ENCODE measurements around the gene NAPA.

NAPA gene

DNA sequence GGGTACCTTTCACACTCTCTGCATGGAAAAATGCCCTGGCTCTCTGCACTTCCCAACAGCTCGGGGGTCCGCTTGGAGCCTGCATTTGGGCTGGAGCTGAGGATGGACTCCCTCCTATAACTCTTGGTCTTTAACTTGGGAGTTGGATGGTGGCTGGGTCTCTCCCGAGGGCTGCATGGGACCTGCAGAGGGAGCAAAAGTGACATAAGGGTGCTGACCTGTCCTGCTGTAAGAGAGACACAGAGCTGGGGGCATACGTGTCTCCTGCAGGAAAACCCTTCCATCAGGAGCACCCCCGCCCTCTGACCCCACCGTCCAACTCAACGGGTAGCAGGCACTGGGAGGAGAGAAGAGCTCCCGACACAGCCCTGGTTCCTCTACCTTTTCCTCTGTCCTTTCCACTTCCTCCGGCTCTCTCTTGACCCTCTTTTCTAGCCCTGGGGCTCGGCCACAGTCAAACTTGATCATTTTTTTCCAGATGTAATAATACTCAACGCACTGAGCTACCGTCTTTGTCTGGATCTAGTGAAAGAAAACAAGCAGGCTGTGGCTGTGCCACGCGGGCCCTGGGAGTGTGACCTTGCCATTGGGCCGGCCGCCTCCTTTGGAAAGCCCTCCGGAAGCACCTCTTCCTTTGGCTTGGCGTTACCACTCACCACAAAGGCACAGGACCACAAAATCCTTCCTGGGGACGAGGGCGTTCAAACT, 6.8 kb upstream of the NAPA start:
- no peak for DNase-seq

DNA sequence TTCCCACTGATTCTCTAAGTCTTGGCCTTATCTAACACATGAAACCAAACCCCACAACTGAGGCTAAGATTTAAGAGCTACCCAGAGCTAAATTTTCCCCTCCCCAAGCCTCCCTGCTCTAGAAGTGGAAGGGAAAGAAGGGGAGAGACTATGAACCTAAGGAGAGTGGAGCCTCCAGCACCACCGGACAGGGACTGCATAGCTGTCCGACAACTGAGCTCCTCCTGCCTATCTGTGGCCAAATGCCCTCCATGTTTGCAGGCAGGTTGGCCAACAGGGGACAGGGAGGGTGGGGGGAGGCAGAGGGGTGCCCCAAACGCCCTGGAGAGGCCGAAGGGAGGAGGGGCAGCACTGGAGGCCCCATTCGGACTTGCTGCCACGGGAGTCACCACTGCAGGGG, 6.0 kb upstream of the NAPA start:
- DNase-seq: no peak

DNA sequence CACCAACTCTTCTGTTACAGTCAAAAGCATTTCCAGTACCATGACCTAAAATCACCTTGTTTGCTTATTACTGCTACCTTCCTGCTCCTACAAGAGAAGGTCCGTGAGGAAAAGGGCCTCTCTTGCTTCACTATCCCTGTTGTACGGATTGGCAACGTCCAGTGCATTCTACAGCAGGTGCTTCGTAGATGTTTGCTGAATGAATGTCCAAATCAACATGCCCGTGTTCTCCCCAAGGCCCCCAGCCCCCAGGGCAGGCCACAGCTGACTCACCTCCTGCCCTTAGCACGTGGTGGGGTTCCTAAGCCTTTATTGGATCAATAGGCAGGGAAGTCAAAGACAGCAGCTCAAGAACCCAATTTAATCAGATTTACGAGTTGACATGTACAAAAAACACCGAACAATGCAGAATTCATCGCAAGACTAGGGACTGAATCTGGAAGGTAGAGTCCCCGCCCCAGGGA, 5.5 kb upstream of the NAPA start:
- no peak for DNase-seq

DNA sequence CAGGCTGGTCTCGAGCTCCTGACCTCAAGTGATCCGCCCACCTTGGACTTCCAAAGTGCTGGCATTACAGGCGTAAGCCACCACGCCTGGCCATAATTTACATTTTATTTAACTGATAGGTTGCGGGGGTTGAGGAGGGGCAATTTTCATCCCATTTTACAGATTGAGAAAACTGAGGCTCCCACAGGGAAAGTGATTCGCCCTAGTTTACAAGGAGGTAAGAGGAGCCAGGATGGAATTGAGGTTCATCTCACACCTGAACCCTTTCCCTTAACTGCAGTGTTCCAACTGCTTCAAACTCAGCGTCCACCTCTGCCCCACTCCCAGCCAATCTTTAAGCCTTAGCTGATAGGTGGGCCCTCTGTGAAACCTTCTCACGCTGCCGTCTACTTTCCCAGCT, 4.0 kb upstream of the NAPA start:
- no peak for DNase-seq

DNA sequence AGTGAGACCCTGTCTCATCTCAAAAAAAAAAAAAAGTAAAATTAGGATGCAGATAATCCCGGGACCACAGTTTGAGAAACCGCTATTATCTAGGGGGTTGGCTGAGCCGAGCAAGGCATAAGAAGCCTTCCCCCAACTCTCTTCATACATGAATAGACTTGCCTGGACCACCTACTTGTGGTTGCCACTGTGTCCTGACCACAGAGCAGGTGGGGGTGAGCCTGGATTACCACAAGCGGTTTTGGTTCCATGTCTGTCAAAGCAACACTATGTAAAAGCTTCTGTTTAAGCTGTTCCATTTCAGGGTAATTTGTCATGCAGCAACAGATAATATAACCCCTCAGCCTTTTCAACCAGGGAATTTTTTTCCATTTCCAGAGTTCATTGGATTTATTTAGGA, 3.3 kb upstream of the NAPA start:
- no peak for DNase-seq

DNA sequence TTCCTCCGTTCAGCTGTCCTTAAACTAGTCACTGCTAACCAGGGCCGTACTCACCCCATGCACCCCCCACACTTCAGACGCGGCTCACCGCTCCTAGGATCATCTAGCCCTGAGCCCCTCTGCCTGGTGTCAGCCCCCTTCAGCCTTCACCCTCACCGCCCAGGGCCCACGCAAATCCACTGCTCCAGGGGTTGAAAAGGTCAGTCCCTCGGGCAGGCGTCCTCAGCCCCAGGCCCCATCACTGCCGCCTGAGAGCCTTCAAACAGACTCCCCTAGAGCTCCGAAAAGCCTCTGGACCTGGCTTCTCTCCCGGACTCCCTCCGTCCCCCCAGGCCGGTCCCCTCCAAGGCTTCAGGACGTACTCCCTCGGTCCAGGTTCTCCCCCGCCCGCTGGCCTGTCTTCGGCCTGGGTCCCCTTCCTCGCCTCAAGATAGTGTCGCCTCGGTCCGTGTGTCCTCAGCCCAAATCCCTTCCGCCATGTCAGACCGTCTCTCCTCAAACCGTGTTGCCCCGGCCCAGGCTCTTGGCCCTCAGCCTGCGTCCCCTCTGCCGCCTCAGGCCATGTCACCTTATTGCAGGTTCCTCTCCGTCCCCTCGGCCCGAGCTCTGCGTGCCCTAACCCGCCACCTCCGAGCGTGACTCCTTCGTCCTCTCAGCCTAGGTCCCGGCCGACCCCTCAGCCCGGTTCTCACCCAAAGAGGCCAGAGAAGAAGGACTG, 553 bp downstream of the NAPA start:
- DNase-seq: no peak

DNA sequence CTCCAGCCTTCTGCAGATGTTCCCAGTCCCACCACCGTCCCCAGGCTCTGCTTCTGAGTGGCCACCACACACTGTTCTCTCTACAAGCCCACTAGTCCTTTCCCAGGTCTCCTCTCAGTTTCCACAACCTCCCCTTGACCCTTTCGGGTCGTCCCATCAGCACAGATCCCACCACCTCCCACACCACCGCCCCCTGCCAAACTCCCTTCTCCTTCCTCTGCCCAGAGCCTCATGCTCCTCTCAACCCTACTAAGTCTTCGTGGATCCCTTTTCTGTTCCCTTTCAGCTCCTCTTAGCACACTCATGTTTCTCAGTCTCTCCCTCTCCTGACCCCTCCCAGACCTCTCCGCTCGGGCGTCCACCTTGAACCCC, 1.9 kb downstream of the NAPA start:
- no peak for DNase-seq

DNA sequence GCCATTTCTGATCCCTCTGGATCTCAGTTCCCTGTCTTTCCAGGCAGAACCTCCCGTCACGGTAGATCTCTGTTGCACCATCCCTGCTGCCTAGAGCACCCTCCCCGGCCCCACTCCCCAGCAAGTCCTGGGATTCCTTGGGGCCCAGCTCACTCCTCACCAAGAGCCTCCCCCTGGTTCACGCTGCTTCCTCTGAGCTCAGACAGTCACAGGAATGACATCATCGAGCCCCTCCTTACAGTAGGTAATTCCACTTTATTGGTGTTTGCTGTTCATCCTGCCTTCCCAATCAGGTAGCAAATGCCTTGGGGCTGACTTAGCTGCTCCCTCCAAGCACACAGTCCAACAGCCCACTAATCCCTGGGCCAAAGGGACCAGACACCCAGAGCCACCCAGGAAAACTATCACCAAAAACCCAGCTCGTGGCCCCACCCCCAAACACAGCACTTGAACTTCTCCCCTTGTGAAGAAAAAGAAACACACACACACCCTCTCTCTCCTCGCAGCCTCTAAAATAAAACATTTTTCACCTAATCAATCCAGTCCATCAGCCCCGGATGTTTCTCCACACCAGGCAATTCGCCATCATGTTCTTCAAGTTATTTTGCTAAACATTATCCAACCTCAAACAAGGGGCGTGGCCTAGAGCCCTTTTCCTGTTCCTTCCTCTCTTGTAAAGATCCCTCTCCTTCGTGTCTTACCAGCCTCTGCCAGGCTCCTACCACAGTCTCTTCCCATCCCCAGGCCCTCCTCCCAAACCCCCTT, 2.5 kb downstream of the NAPA start:
- no peak for DNase-seq

DNA sequence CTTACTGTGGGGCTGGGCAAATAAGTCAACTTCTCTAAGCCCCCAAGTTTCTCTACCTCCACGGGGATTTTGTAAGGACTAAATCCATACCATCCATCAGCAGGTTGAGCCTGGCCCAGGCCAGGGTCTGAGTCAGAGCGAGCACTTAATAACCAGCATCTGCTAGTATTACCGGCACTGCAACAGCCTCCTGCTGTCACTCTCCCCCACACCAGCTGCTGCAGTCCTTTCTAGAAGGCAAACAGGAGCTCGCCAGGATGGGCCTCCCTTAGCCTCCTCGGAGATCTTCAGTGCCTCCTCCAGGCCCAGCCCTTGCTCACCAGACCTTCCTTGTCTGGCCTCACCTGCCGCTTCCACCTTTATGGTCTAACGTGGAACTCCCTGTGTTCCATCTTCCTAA, 3.2 kb downstream of the NAPA start:
- no peak for DNase-seq

DNA sequence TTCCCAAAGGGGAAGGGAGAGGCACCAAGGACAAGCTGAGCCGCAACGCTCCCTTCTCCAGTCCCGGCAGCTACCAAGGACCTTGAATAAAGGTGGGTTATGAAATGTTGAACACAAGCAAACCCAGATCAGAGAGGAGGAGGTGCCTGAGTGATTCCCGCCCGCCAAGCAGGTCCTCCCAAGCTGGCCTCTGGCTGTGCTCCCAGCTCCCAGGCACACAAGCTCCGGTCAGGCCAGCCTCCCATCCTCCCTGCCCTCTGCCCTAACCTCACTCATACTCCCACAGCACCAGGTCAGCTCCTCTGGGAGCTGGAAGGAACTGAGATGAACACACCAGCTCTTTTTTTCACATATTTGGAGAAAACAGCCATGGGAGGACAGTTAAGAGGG, 3.7 kb downstream of the NAPA start:
- no peak for DNase-seq

DNA sequence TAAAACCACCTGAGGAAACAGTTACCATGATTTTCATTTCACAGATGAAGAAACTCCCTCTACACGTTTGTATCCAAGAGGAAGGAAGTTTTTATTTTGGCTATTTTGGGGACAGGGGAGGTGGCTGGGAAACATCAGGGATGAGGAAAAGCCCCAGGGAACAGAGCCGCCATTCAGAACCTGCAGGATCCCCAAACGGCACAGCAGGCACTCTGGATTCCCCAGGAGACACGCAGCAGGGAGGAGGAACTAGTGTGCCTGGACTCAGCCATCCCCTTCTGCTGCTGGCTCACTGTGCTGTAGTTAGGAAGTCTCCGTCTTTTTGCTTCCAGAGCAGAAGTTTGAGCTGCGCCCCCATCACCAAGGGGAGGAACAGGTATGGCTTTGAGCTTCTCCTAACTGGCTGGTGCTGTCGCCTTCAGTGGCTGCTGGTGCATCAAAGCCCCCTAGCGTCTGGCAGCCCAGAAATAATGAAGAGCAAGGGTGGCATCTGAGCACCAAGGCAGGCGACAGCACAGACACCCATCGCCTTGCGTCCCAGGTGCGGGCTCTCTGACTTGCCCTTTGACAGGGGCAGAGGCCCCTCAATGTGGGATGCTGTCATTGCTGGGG, 4.2 kb downstream of the NAPA start:
- DNase-seq: no peak

DNA sequence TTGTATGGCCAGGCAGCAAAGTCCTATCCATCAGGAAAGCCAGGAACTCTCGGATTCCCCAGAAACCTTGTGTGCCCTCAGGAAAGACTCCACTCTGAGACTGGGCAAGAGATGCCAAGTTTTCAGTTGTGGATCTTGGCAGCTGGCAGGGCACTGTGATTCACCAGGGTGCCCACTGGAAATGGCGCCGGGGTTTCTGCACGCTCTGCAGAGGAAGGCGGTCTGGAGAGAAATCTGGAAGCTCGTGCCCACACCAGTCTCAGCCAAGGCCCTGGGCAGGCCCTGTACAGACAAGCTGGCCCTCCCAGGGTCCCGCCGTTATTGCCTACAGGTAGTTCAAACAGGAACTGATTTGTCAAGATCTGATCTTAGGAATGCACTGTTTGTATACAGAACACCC, 4.9 kb downstream of the NAPA start:
- DNase-seq: no peak

DNA sequence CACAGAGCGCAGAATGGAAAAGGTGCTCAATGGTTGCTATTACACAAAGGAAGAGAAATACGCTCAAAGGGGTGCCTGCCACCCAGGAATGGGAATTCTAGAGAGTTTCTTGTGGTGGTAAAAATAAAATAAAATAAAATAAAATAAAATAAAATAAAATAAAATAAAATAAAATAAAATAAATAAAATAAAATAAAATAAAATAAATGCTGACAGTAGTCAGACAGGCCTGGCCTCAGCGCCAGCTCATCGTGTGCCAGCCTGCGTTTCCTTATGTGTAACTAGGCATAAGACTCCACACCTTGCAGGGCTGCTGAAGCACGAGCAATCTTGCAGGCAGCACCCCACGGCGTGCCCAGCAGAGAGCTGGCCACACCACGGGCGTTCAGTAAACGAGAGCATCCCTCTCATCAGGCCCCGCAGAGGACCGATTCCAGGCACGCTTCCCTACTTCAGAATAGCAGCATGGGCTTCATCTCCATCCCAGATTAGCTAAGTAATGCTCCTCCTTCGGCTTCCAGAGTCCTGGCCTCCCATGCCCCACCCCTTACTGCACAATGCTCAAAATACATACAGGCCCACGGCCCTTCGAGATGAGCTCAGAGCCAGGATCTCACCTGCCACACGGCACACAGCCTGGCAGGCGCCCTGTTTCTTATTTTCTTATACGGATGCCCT, 5.6 kb downstream of the NAPA start:
- no peak for DNase-seq

DNA sequence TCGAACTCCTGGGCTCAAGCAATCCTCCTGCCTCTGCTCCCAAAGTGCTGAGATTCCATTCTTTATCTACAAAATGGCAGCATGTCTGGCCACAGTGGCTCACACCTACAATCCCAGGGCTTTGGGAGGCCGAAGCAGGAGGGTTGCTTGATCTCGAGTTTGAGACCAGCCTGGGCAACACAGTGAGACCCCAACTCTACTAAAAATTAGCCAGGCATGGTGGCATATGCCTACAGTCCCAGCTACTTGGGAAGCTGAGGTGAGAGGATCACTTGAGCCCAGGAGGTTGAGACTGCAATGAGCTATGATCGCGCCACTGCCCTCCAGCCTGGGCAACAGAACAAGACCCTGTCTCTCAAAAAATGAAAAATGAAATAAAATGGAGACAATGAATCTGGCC, 6.1 kb downstream of the NAPA start:
- DNase-seq: no peak

DNA sequence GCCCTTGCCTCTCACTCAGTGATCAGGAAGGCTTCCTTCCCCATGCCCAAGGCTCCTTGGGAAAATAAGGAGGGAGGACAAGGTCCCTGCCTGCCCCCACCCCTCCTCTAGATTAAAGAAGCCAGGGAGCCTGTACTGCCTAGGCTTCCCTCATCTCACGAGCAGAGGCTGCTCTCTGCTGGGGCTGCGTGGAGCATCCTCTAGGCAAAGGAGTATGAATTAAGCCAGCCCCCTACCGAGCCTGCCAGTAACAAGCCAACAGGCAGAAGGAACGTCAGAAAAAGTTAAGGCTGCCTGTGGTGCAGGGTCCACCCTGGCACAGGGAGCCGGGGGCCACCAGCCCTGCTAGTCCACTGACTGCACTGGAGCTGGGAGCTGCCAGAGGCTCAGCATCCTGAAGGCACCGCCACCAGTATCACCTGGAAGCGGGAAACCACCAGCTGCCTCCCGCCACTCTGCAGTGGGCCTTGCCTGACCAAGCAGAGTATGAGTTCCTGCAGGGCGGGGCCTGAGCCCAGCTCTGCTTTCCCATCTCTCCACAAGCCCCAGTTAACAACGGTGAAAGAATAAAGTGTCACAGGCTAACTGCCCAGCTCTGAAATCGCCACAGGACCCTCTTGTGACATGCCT, 6.8 kb downstream of the NAPA start:
- no peak for DNase-seq

DNA sequence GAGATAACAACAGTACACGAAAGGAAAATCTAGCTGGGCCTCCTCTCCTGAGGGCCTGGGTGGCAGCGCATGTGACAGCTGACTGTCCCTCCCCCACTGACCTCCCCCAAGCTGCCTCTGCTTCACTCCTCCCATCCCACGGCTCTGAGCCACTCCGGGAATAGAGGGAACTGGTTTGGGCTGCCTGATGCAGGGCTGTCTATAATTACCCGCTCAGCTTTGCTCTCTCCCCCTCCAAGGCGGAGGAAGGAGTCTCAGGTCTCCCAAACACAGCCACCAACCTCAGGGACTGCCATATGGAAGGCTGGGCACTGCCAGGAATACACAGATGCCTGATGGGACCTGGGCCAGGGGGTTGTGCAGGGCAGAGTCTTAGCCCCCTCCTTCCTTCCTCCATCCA, 7.9 kb downstream of the NAPA start:
- no peak for DNase-seq

DNA sequence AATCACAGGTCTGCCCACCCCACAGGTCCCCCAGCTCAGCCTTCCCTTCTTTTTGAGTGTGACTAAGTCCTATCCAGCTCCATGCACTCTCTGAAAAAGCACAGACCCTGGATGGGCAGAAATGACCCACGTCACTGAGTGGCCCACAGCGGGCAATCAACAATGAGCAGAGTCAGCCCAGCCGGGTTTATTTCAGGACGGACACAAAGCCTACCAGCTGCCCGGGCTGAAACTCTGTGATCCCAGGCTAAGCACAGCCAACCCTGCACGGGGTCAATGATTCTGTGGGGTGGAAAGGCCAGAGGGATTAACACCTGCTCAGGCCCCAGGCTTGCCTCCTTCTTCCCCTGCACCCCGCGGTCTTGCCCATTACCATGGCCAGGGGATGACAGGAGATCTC, 8.4 kb downstream of the NAPA start:
- DNase-seq: no peak

DNA sequence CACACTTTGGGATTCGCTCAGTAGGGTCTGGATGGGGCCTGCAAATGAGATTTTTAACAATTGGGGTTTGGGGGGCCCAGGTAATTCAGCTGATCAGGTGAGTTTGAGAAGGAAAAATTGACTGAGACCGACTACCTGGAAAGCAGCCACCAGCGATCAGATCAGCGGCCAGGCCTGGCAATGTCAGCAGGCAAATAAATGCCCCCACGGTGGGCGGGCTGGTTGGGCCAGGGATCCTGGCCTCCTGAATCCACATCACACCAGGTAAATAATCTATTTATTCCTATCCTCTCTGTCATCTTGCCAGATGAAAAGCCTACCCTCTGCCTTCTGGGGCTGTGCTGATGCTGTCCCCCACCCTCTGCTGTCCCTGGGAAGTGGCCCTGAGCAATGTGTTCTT, 9.4 kb downstream of the NAPA start:
- no peak for DNase-seq

DNA sequence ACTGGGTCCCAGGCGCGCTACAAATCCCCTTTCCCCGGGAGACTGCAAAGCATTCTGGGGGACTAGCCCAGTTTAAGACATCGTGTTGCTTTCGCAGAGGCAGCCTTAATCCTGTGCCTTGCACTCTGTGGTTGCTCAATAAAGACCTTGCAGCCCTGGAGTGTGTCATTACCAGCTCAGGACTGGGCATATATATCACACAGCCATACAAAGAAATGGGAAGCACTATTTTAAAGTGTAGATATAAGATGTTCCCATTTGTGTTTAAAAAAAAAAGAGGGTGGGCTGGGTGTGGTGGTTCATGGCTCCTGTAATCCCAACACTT, 11.1 kb downstream of the NAPA start:
- no peak for DNase-seq

DNA sequence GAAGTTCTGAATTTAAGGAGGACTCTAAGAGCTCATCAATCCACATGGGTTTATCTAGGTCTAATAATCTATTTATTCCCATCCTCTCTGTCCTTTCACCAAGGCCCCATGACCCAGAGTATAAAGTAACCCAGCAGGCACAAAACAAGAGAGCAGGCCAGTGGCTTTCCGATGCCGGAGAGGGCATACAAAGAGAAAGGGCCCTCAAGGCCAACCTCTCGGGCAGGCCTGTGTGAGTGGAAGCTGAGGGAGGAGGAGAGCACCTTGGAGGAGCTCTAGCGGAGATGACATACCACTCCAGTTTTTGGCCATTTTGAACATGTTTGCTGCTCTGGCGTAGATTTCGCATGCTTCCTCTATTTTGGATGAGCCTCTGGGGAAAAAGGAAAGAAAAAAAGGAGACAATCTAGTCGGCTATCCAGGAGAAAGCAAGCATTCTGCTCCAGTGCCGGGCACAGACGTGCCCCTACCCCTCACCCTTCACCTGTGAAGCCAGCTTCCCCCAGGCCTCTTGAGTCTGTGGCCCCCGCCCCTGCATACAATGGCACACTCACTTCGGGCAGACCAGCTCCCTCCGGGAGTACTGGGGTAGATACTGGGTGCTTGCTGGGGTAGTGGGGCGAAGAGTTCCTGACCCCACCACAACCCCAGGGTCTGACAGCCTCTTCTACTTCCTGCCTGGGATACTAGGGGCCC, 11.6 kb downstream of the NAPA start:
- no peak for DNase-seq

DNA sequence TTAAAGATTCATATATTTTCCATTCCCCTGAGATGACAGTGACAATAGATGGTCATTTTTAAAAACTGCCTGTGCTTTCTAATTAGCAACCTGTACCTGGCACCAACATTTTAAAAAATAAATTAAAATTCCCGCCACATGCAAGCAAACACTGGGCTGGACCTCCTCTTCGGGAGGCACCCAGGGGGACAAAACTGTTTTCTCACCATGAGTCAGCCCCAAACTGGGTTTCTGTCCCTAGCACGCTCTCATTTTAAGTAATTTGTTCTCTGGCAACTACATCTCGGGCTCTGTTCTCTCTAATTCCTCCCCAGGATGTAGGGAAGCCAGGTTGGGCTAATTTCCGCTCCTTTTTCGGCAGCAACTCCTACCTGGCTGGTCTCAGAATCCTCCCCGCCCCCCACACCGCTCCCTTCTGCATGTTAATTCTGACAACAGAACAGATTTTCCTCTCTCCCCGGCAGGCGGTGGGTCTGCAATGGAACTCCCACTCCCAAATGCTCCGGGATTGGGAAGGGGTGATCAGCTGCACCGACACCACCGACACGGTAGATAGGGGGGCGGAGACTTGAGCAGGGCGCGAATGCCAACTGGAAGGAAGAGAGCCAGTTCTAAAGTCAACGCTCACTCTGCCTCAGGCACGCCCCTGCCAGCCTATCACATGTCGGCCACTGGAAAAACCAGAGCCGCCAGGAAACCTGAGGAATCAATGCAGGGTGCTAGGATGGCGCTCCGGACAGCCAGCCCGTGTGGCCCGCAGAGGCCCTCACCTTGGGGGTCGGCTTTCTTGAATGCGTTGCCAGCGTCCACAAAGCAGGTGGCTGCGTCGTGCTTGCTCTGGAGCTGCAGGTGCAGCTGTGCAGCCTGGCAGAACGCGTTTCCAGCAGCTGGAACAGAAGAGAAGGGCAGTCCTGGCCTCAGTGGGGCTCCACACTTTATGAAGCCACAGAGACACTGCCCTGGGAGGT, 14.7 kb downstream of the NAPA start:
- DNase-seq: no peak

Measured in activated CD4-positive, alpha-beta T cell treated with anti-CD3 and anti-CD28 coated beads, Interleukin-2, amount 50 U/mL, for 1 hour (primary cell).